Hematopoietic multipotent progenitor cell treated with erythropoietin and hydrocortisone succinate and interleukin-3 and kit ligand, for 15 days (in vitro differentiated cells): ENCODE measurements around the gene LDLRAD1.
"Not testable (repeated sequence)": the region's sequence is repeated elsewhere in the genome, so short reads cannot be mapped to it uniquely, and the experiment has no call there.

Source experiments
- DNase-seq: peaks from one replicate; pipeline ENCODE4 v3.0.0-alpha.2; 2015; ENCODE audit warnings: low spot score

LDLRAD1 gene, protein sequence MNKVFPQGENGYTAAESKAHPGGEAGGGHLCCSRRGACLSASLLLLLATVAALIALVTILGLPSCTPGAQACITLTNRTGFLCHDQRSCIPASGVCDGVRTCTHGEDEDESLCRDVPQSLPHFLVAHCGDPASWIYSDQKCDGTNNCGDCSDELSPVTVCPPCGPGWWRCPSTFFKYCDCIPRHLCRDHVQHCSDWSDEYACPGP

DNA sequence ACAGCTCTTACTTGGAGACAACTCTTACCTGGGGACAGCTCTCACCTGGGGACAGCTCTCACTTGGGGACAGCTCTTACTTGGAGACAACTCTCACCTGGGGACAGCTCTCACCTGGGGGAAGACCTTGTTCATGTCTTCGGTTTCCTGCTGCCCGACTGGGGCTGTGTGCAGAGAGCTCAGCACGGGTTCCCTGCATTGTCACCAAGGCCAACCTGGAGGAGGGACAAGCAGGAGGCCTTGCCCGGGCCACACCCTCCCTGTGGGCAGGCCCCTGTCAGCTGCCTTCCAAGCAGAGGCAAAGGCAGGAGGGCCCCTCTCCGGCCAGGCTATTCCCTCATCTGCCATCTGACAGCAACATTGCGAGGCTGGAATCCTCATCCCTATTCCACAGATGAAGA is at the start of gene LDLRAD1:
LDLRAD1 (minus strand) TSS at position 208 of the 400 bp plus-strand sequence; CDS start at position 134, 74 bp downstream.
- no peak for DNase-seq

DNA sequence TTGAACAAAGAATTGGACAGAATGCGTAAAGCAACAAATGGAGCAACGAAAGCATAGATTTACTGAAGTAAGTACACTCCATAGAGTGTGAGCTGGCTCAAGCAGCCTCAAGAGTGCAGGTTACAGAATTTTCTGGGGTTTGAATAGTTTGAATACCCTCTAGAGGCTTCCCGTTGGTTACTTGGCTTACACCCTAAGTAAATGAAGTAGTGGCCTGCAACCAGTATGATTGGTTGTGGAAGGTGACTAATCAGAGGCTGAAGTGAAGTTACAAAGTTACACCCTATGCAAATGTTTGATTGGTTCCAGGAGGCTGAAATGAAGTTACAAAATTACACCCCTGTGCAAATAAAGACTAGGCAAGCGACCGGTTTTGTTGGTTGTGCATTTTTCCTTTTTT is 46.3 kb upstream of the LDLRAD1 start:
- no peak for DNase-seq

DNA sequence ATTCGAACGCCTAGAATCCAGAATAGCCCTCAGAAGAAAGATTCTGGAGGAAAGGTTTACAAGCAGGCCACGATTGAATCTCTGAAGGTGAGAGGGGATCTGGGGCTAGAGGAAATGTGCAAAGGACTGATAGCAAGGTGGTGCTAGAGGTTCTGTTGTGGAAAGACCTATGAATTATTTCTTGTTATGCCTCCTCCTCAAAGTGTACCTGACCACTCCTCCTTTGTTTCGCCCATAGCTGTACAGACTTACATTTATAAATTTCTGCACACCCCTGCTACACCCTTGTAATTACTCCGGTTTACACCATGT is 36.4 kb upstream of the LDLRAD1 start:
- DNase-seq = peak; percentile 26

DNA sequence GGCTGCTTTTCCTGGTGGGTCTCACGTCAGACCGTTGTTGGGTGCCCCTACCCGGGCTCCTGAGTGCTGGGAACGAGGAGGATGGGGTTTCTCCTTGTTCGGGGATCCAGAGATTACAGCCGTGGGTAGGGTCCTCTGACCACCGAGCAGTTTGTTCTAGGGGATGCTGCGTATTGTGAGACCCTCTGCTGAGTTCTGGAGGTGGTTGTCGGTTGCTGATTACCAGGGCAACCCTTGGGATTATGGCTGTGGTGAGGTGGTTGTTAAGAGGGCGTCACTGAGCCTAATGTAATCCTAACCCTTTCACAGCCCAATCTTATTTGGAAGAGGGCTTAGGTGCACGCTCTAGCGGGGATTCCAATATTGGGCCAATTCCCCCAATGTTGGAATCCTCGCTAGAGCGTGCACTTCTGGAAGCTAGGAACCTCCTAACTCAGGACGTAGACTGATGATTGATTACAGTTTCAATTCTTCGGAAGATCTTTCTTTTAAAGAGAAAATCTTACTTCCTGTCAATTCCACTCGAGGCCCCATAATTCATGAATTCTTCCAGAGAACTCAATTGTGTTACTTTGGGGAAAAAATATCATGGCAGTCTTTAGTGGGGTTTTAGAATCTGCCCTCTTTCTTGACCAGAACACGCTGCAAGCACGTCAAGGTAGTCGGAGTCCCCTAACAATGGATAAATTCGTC is 35.9 kb upstream of the LDLRAD1 start:
- peak; percentile 30 for DNase-seq

DNA sequence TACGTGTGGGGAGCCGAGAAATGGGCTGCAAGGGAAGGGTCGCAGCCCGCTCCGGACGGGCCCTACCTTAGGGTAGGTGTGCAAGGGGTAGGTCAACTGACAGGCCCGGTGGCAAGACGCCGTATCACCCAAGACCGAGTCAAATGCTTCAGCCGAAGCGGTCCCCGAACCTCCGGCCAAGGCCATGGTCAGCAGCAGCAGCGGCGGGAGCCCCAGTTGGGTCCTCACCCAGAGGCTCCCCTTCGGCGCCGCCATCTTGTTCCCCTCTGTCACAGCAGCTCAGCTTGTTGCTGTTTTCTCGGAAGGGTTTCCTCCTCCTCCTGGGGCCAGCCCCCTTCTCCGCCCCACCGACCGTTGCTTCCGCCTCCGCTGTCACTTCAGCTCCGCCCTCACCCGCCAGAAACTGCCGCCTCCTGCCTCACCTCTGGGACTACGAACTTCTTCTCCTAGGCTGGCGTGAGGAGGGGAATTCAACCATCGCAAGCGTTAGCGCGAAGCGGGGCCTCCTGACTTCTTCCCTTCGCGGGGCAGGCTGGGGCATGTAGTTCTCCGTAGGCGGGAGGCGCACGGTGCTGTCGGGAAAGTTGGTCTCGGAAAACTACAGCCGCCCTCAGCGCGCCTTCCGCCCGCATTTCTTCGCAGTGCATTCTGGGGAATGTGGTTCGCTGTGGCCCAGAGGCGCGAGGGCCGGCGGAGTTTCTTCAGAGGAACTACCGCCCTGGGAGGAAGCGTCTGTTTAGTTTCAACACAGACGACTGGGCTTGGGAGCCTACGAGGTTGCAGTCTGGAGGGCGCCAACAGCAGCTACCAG is 35.2 kb upstream of the LDLRAD1 start, which contains the start of the genes TCEANC2 and TMEM59:
TCEANC2 (plus strand) TSS at position 675 of the 811 bp plus-strand sequence. CDS start 815 bp downstream, outside the sequence.
TMEM59 (minus strand) TSS at position 271 of the 811 bp plus-strand sequence; CDS start at position 255, 16 bp downstream.
- DNase-seq = peak; percentile 98

DNA sequence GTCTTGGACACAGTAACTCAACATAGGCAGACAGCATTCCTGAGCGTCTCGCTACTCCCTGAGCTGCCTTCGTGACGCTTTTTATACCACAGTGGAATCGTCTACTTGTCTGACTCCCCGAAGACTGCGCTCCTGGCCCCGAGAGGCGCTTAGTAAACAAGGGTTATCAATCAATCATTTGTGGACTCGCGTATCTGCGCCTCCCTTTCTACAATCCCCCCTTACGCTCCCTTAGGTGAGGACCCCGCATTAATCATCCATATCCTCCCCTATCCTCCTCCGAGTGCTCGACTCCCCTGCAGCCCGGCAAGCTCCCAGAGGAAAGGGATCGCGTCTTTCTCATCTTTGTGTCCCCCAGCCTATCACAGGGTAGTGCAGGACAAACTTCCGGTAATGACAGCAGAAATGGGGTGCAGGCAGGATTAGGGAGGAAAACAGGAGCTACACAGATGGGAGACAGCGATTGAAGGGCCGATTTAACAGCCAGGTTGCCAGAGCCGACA is 34.5 kb upstream of the LDLRAD1 start:
- DNase-seq = peak; percentile 54

DNA sequence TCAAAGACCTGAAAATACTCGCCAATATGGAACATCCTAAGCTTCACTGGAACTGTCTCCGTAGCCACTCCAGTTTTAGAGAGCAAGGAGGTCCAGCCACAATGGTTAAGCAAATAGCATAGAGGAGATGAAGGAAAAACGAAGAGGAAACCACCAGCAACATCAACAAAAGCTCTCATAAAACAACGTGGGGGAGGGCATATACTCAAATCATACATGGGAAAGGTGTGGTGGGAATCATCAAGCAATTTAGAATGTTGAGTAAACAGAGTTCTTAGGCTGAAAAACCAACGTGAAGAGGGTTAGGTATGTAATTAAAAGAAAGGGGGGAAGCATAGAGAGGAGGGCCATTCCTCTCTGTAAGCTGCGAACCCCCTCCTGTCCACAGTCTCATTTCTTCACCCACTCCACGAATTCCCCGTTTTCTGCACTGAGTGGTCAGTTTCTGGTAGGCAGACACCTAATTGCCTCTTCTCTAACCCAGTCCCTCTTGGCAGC is 34.0 kb upstream of the LDLRAD1 start:
- DNase-seq = no peak

DNA sequence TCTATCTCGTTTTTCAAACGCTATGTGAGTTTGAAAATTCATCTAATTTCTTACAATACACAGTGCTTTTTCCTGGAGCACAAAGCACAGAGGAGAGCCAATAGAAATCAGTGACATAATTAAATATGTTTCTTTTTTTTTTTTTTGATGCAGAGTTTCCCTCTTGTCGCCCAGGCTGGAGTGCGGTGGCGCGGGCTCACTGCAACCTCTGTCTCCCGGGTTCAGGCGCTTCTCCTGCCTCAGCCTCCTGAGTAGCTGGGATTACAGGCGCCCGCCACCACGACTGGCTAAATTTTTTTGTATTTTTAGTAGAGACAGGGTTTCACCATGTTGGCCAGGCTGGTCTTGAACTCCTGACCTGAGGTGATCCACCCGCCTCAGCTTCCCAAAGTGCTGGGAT is 32.4 kb upstream of the LDLRAD1 start:
- not testable (repeated sequence) for DNase-seq

DNA sequence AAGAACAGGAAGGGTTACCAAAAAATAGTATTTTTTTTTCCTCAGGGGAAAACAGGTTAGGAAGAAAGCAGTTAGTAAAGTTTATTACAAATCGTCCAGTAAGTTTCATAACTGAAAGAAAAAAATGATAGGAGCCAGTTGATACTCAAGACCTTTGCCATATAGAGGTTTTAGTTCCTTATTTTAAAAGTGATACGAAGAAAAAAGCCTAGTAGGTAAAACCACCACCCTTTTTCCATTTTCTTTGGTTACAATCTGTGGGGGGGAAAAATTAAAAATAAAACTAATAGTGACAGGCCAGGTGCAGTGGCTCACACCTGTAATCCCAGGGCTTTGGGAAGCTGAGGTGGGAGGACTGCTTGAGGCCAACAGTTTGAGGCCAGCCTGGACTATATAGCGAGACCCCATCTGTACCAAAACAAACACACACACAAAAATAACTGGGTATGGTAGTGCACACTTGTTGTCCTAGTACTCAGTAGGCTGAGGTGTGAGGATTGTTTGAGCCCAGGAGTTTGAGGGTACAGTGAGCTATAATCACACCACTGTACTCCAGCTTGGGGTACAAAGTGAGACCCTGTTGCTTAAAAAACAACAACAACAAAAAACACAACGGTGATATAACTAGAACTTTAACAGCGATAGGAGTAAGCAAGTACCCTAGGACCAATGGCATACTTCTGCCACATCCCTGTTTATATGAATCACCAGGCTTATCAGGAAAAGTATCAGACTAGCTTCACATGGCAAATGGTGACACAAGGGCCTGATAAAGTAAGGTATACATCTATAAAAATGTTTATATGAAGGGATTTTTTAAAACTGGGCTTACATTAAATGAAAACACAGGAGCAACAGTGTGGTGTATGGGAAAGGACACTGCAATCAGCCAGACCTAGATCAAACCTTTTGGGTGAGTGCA is 29.7 kb upstream of the LDLRAD1 start:
- peak; percentile 38 for DNase-seq

DNA sequence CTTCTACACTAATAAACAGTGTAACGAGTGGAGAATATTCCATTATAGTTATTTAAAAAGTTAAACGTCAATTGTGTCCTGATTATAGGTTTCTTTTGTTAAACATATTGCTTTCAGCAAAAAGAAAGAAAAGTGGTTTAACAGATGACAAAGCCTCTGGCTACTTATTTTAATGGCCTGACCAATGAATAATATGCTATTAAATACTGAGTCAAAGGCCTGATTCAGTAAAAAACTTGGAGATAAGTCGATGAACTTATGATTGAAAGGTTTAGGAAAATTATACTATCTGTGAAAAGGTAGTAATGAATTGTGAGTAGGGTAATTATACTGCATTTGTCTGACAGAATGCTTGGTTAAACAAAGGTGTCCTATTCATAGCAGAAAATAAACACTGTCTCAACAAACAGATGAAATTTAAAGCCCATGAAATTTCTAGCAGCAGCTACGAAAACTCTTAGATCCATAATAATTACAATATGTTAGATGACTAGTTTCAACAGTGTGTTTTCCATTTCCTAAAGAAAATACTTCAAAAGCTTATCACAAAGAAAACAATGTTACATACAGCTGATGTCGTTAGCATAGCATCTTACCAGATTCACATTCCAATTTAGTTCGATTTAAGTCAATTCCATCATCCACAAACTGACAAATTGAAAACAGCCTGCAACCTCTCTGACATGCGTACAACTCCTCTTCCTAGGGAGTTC is 28.8 kb upstream of the LDLRAD1 start:
- DNase-seq = no peak

DNA sequence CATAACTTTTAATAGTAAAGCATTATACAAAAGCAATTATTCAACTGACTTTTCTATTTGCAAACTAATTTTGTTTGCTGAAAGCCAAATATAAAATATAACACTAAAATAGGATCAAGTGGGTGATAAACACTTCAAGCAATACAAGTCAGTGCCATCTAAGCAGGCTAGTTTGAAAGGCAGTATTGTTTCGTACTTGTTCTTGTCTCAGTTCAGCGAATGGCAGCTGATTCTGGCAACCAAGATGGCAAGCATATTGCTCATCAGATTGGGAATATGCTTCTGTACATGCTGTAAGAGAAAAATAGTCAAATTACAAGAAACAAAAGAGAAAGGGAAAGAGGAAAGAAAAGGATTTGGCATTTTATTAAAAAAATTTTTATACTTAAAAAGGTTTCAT is 27.5 kb upstream of the LDLRAD1 start:
- no peak for DNase-seq

DNA sequence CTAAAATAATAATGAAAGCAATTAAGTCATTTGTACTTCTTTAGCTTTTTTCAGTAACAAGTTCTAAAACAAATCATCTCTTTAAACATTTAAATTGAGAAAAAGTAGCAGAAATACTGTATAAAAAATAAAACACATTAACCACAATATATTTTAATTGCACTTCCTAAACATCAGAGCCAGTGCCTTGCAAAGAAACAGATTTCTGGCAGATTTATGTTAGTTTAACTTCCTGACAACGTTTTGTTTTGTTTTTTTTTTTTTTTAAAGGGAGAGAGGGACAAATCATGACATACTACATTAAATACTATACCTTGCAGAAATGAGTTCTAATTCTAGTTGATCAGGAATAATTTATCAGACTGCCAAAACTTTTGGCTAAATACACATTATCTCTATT is 23.8 kb upstream of the LDLRAD1 start:
- DNase-seq = no peak

DNA sequence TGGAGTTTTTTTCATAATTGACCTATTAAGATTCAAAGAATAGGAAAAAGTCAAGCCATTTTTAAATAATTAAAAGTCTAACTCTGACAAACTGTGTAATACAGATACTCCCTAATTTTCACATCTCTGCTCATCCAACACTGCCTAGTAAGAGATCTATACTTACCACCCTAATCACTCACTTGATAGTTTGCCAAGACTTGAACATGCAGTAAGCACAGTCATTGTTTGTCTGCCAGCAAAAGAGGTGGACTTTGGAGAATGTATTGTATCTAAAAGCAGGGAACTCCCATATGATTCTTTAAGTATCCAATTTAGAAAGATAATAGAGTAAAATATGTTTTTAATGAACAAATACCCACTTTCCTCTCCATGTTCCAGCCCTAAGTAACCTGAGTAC is 19.5 kb upstream of the LDLRAD1 start:
- peak; percentile 23 for DNase-seq

DNA sequence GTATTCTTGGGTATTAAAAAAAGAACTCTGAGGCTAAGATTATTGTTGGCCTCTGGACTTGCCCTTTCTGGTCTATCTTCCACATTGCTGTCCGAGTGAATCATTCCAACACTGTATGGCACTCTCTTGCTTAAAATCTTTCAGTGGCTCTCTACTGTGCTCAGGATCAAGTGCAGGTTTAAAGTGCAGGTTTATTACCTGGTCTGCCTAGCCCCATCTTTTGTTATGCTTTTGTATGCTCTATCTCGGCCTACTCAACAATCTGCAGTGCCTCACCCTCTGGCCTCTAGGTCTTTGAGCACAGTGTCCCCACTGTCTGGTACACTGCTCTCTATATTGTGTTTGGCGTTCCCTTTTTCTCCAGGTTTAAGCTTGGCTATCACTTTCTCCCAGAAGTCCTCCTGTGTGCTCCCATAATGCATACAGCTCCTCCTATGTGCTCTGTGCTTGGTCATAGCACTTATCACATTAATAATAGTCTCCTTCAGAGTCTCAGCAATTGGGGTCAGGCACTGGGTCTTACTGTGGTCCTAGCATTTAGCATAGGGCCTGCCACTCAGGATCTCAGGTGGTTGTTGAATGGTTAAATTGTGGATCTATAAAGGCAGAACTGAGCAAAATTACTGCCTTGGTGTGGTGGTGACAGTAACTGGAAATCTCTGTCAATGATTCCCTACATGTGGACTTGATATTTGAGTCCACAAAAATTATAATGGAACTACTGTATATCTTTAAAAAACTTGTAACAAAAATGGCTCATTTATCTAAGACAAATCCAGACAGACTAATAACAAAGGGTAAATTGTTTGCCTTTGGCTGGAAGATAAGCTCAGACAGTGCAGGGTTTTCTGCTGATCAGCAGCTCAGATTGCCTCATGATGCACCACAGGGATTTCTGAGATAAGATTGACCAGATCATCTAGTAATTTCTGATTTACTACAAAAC is 10.6 kb upstream of the LDLRAD1 start:
- no peak for DNase-seq

DNA sequence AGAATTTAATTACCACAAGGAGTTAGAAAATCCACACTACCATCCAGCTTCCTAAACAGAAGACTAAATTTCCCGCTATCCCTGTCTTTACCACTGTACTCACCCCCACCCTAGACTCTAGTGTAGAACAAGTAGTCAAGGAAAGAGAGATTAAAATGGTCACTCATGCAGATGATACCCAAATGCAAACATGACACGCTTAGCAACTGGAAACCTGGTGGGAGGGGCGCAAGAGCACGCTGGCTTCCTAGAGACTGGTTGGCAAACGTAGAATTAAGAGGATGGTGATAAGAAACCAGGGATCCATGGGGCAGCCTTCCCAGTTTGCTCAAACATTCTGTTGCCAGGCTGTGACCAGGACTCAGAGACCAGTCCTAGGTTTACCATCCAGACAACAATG is 9.9 kb upstream of the LDLRAD1 start:
- DNase-seq = no peak

DNA sequence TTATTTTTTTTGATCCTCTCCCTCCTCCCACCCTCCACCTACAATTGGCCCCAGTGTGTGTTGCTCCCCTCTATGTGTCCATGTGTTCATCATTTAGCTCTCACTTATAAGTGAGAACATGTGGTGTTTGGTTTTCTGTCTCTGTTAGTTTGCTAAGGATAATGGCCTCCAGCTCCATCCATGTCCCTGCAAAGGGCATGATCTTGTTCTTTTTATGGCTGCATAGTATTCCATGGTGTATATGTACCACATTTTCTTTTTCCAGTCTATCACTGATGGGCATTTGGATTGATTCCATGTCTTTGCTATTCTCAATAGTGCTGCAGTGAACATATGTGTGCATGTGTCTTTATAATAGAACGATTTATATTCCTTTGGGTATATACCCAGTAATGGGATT is 6.8 kb upstream of the LDLRAD1 start:
- DNase-seq = not testable (repeated sequence)

DNA sequence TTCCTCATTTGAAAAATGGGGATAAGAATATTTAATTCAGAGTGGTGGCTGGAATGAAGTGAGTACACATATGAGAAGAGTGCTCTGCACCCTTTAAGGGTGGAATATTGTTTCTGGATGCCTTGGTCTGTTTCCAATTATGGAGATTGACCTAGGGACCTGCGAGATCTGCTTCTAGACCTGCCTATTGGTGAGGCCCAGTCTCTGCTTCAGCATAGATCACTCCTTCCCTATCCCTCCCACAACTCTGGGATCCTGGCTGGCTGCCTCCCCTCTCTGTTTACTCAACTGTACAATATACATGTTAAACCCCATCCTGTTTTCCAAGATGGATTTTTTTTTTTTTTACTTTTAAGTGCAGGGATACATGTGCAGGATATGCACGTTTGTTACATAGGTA is 6.4 kb upstream of the LDLRAD1 start:
- DNase-seq = no peak

DNA sequence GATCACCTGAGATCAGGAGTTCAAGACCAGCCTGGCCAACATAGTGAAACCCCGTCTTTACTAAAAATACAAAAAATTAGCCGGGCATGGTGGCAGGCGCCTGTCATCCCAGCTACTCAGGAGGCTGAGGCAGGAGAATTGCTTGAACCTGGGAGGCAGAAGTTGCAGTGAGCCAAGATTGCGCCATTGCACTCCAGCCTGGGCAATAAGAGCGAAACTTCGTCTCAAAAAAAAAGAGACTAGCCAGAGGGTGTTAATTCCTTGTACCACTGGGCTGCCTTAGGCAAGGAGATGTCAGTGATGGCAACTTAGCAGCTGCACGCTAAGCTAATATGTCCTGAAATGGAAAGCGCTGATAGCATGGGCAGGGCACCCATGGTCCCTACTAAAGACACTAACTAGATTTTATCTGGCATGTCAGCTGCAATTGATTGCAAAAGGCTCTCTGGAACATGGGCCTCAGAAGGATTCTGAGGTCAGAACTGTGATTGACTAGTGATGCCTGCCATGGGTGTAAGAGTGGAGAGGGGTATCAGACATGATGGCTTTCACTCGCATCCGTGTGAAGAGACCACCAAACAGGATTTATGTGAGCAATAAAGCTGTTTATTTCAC is 1.7 kb upstream of the LDLRAD1 start:
- not testable (repeated sequence) for DNase-seq

DNA sequence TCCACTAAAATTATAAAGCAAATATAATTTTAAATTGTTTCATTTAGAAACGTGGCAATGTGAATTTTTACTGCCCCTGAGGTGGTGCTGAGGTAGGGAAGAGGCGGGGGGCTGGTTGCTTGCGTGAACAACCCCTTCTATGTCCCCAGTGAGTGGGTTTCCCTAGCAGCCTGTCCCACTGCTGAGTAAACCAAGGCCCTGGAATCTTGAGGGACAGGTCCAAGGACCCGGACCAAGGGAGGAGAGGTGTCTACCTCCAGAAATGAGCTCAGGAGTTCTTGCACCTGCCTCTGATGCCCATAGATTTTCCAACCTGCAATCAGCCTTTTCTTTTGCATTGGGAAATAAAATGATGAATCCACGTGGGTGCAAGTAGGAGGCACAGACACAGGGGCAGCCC is 649 bp upstream of the LDLRAD1 start:
- no peak for DNase-seq
